Astrocyte (in vitro differentiated cells and primary cell): ENCODE data around the gene MORN3. TPM values are rescaled to one million over a fixed set of nuclear protein-coding genes. Genes with fewer than 3 reads are reported as not detected.

ENCODE experiments used
- DNase-seq: peaks from one replicate; pipeline ENCODE4 v3.0.0-alpha.2; 2010; ENCODE audit warnings: low read depth
- FAIRE-seq: peaks from 2 replicates; lab custom pipeline; 2011; peaks lifted over from hg19 to GRCh38; lab: Jason Lieb, UNC
- H2AFZ ChIP-seq: 2 replicates; pipeline ENCODE4 v1.6.0; 2012; ENCODE audit warnings: low read depth, low read length, inconsistent platforms
- H3K27ac ChIP-seq: 2 replicates; pipeline ENCODE4 v1.5.1; 2011; ENCODE audit warnings: low read depth, low read length, inconsistent platforms
- H3K27me3 ChIP-seq: 2 replicates; pipeline ENCODE4 v1.6.0; 2011; ENCODE audit warnings: low read length, inconsistent platforms; ENCODE audit not compliant: insufficient read depth
- H3K36me3 ChIP-seq: 2 replicates; pipeline ENCODE4 v1.5.1; 2011; ENCODE audit warnings: low read length, inconsistent platforms; ENCODE audit not compliant: insufficient read depth
- H3K4me1 ChIP-seq: 2 replicates; pipeline ENCODE4 v1.5.1; 2011; ENCODE audit warnings: low read length, inconsistent platforms; ENCODE audit not compliant: insufficient read depth
- H3K4me2 ChIP-seq: 2 replicates; pipeline ENCODE4 v1.6.0; 2012; ENCODE audit warnings: low read length, inconsistent platforms
- H3K4me3 ChIP-seq: 2 replicates; pipeline ENCODE4 v1.5.1; 2011; ENCODE audit warnings: low read depth, mild to moderate bottlenecking, low read length, inconsistent platforms; ENCODE audit not compliant: insufficient read depth
- H3K79me2 ChIP-seq: 2 replicates; pipeline ENCODE4 v1.6.0; 2012; ENCODE audit warnings: mild to moderate bottlenecking, low read length, inconsistent platforms; ENCODE audit not compliant: insufficient read depth
- H3K9ac ChIP-seq: 2 replicates; pipeline ENCODE4 v1.6.0; 2012; ENCODE audit warnings: mild to moderate bottlenecking, low read length, inconsistent platforms
- H3K9me3 ChIP-seq: 2 replicates; pipeline ENCODE4 v1.5.1; 2012; ENCODE audit warnings: low read depth, mild to moderate bottlenecking, low read length, inconsistent platforms; ENCODE audit not compliant: insufficient read depth
- H4K20me1 ChIP-seq: 2 replicates; pipeline ENCODE4 v1.6.0; 2012; ENCODE audit warnings: low read length, inconsistent platforms; ENCODE audit not compliant: insufficient read depth
- H3K27ac Mint-ChIP-seq: one replicate; pipeline ENCODE4 v1.8.0; 2021; ENCODE audit warnings: mild to moderate bottlenecking, mixed read lengths; ENCODE audit not compliant: unreplicated experiment
- H3K27me3 Mint-ChIP-seq: one replicate; pipeline ENCODE4 v1.8.0; 2021; ENCODE audit warnings: low read depth, mixed read lengths; ENCODE audit not compliant: unreplicated experiment
- H3K36me3 Mint-ChIP-seq: one replicate; pipeline ENCODE4 v1.8.0; 2021; ENCODE audit warnings: low read depth, mixed read lengths; ENCODE audit not compliant: unreplicated experiment
- H3K4me1 Mint-ChIP-seq: one replicate; pipeline ENCODE4 v1.8.0; 2021; ENCODE audit warnings: low read depth, mixed read lengths; ENCODE audit not compliant: unreplicated experiment
- H3K4me3 Mint-ChIP-seq: one replicate; pipeline ENCODE4 v1.8.0; 2021; ENCODE audit warnings: mild to moderate bottlenecking, moderate library complexity, mixed read lengths; ENCODE audit not compliant: unreplicated experiment
- H3K9me3 Mint-ChIP-seq: one replicate; pipeline ENCODE4 v1.8.0; 2021; ENCODE audit warnings: mild to moderate bottlenecking, mixed read lengths; ENCODE audit not compliant: unreplicated experiment
- CTCF ChIP-seq: IDR thresholded peaks from 2 replicates; pipeline ENCODE4 v1.5.1; 2011; ENCODE audit warnings: low read depth, mild to moderate bottlenecking, inconsistent platforms, low read length, moderate library complexity; ENCODE audit not compliant: insufficient read depth
- EZH2 ChIP-seq: IDR thresholded peaks from 2 replicates; pipeline ENCODE4 v1.6.1; 2012; ENCODE audit warnings: mild to moderate bottlenecking, low read length, inconsistent platforms; ENCODE audit not compliant: insufficient read depth
- total RNA-seq: library from RNA; stranded (reverse); gene quantifications from 2 replicates; pipeline ENCODE4 v1.2.1, GENCODE V29; 2021

MORN3 gene
- total RNA-seq, 1 donor from 2014 or later, result 0.36 TPM

- Histone ChIP-seq H3K79me2 (no peaks in the 10 kb centered on the region), H3K4me2 (no peak overlapping the region), H3K36me3 (no peaks in the 10 kb centered on the region), H3K9me3 (no peaks in the 10 kb centered on the region), H3K27ac (no peak overlapping the region), H2AFZ (no peak overlapping the region), H3K4me1 (no peaks in the 10 kb centered on the region), H4K20me1 (no peaks in the 10 kb centered on the region), H3K9ac (no peak overlapping the region), H3K27me3 (no peaks in the 10 kb centered on the region), H3K4me3 (no peak overlapping the region)
- no peak for FAIRE-seq
- DNase-seq, result no peak
- H3K27ac Mint-ChIP-seq, result no peak overlapping the region
- H3K4me3 Mint-ChIP-seq, result no peak overlapping the region
- H3K9me3 Mint-ChIP-seq, result no peaks in the 10 kb centered on the region
- no peak for TF ChIP-seq CTCF
- no peak for TF ChIP-seq EZH2
- peaks cover 2% of the 10 kb centered on the region for H3K36me3 Mint-ChIP-seq
- H3K4me1 Mint-ChIP-seq, result peaks cover 1% of the 10 kb centered on the region
- no peaks in the 10 kb centered on the region for H3K27me3 Mint-ChIP-seq
Measured at GRCh38 chr12:121652767-121653497, 16.5 kb downstream of the MORN3 start.

GRCh38 chr12:121651320-121651719 lies 18.1 kb downstream of the MORN3 start:
- Histone ChIP-seq H3K4me1 (no peaks in the 10 kb centered on the region), H3K27me3 (no peaks in the 10 kb centered on the region), H3K27ac (no peak overlapping the region), H2AFZ (no peak overlapping the region), H3K79me2 (no peaks in the 10 kb centered on the region), H3K9ac (no peak overlapping the region), H3K4me2 (no peak overlapping the region), H3K4me3 (no peak overlapping the region), H3K9me3 (no peaks in the 10 kb centered on the region), H4K20me1 (no peaks in the 10 kb centered on the region), H3K36me3 (no peaks in the 10 kb centered on the region)
- DNase-seq, result no peak
- TF ChIP-seq CTCF, result no peak
- Mint-ChIP-seq H3K4me3 (no peak overlapping the region), H3K4me1 (no peaks in the 10 kb centered on the region), H3K36me3 (peaks cover 2% of the 10 kb centered on the region), H3K27ac (no peak overlapping the region), H3K27me3 (no peaks in the 10 kb centered on the region), H3K9me3 (no peaks in the 10 kb centered on the region)
- FAIRE-seq, result no peak

- Histone ChIP-seq H3K4me2 (no peak overlapping the region), H3K4me1 (no peaks in the 10 kb centered on the region), H3K27me3 (no peaks in the 10 kb centered on the region), H2AFZ (no peak overlapping the region), H3K79me2 (no peaks in the 10 kb centered on the region), H3K9me3 (no peaks in the 10 kb centered on the region), H3K36me3 (no peaks in the 10 kb centered on the region), H4K20me1 (no peaks in the 10 kb centered on the region), H3K4me3 (no peak overlapping the region), H3K27ac (no peak overlapping the region), H3K9ac (no peak overlapping the region)
- H3K4me3 Mint-ChIP-seq, result no peak overlapping the region
- no peak for FAIRE-seq
- DNase-seq, result no peak
- TF ChIP-seq CTCF (no peak), EZH2 (no peak)
- H3K27me3 Mint-ChIP-seq, result no peaks in the 10 kb centered on the region
- no peaks in the 10 kb centered on the region for H3K4me1 Mint-ChIP-seq
- no peaks in the 10 kb centered on the region for H3K9me3 Mint-ChIP-seq
- no peak overlapping the region for H3K27ac Mint-ChIP-seq
- H3K36me3 Mint-ChIP-seq, result peaks cover 4% of the 10 kb centered on the region
Measured at GRCh38 chr12:121649819-121650353, 19.6 kb downstream of the MORN3 start.
